Measurements from ENCODE around the gene FHAD1. TPM values are rescaled to one million over a fixed set of nuclear protein-coding genes. Genes with fewer than 3 reads are reported as not detected.

FHAD1 gene
- total and polyA plus RNA-seq, 10 of the 15 experiments (the other 5 are each of a cell fraction or from before 2014, with no cell fraction given), result 0.09 to 1.0 (median 0.32) TPM; not detected in 2

- no peak overlapping the region for H2AFZ ChIP-seq (ENCODE audit: control insufficient read depth, low read depth, low read length)
- no peak overlapping the region for H3K27ac ChIP-seq (ENCODE audit: control insufficient read depth, insufficient read depth)
- no peaks in the 10 kb centered on the region for H3K27me3 ChIP-seq (replicated peaks in 1 of 2; ENCODE audit: control insufficient read depth in 2 of 2, insufficient read depth in 2 of 2, low read length in 1 of 2)
- ChIA-PET POLR2A (interaction anchor here (0.5 to 0.9 kb wide), 2 partner anchors 144 to 146 kb away, joined by 3 to 4 read pairs; no protein-coding TSS in a partner anchor), CTCF (interaction anchor here (0.7 to 9.2 kb wide), 42 partner anchors 8 to 167 kb away, joined by 3 to 219 read pairs (median 4); partner anchors contain the start of genes FHAD1 and TMEM51), RAD21 (ENCODE audit: unreplicated experiment) (interaction anchor here (0.7 to 8.2 kb wide), 20 partner anchors 8 to 158 kb away, joined by 3 to 166 read pairs (median 6); partner anchors contain the start of genes FHAD1 and TMEM51), SMC1A (ENCODE audit: uncharacterized antibody, unreplicated experiment) (interaction anchor here (0.6 to 7.3 kb wide), 33 partner anchors 9 to 161 kb away, joined by 3 to 171 read pairs (median 4); partner anchors contain the start of gene TMEM51)
- no peaks in the 10 kb centered on the region for H3K9me3 ChIP-seq (replicated peaks; ENCODE audit: control insufficient read depth, insufficient read depth, low read length)
- no peak overlapping the region for H3K4me3 ChIP-seq
- H3K4me1 ChIP-seq (ENCODE audit: control insufficient read depth, insufficient read depth, low read length), result no peaks in the 10 kb centered on the region
- in situ Hi-C loops (cut with MboI) (loop anchor here (5.0 kb wide), 1 partner anchor 145 kb away; no protein-coding TSS in a partner anchor), intact Hi-C loops (cut with micrococcal nuclease; ENCODE audit: unreplicated experiment) (loop anchor here (1.0 kb wide), 2 partner anchors 118 to 144 kb away; no protein-coding TSS in a partner anchor)
- H3K4me2 ChIP-seq (ENCODE audit: control insufficient read depth, insufficient read depth), result peak overlapping the region; percentile 44; the same call in 1 of the 2 replicates
- DNase-seq (ENCODE audit: low read depth, low spot score) (no peak), ATAC-seq (peak; percentile 96), FAIRE-seq (peak; percentile 79)
- WGBS (ENCODE audit: insufficient coverage, insufficient replicate concordance, low lambda C conversion rate, missing lambda C conversion rate), result 21% methylated on average over 26 of the region's 26 CpGs
- H3K36me3 ChIP-seq (ENCODE audit: control insufficient read depth in 2 of 2, insufficient read depth in 2 of 2, low read length in 1 of 2), result no peaks in the 10 kb centered on the region
- H3K9ac ChIP-seq (ENCODE audit: control insufficient read depth, insufficient read depth, low read length), result no peak overlapping the region
- H4K20me1 ChIP-seq (ENCODE audit: control insufficient read depth, insufficient read depth), result no peaks in the 10 kb centered on the region
- no peaks in the 10 kb centered on the region for H3K79me2 ChIP-seq (ENCODE audit: control insufficient read depth, insufficient read depth, low read length)
- BruUV-seq (replicated peaks), result no TSS peak
- TF ChIP-seq, protein P1, sequence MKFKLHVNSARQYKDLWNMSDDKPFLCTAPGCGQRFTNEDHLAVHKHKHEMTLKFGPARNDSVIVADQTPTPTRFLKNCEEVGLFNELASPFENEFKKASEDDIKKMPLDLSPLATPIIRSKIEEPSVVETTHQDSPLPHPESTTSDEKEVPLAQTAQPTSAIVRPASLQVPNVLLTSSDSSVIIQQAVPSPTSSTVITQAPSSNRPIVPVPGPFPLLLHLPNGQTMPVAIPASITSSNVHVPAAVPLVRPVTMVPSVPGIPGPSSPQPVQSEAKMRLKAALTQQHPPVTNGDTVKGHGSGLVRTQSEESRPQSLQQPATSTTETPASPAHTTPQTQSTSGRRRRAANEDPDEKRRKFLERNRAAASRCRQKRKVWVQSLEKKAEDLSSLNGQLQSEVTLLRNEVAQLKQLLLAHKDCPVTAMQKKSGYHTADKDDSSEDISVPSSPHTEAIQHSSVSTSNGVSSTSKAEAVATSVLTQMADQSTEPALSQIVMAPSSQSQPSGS (IDR thresholded peaks at IDR 0.05; ENCODE audit: low read length), result no peak
- TF ChIP-seq E2F8 (IDR thresholded peaks at IDR 0.05; ENCODE audit: low read depth, partially characterized antibody) (no peak), ZNF622 (IDR thresholded peaks at IDR 0.05) (no peak), TARDBP (IDR thresholded peaks at IDR 0.05; ENCODE audit: borderline replicate concordance) (peak; percentile 54; the same call in 1 of the 2 replicates), NBN (IDR thresholded peaks at IDR 0.05) (0 out of 2 replicates have a peak, but pooled peaks have one; percentile 31), ELK1 (IDR thresholded peaks at IDR 0.05; ENCODE audit: low read depth, low read length) (no peak), ETV6 (conservative IDR thresholded peaks at IDR 0.05 in 1 of 2, IDR thresholded peaks at IDR 0.05 in 1 of 2; ENCODE audit: borderline replicate concordance in 1 of 2, low read depth in 1 of 2) (0 out of 4 replicates have a peak, but pooled peaks of 1 of the 2 experiments have one; percentile 17), YY1 (IDR thresholded peaks at IDR 0.05; ENCODE audit: low read depth, low read length) (no peak), CTCF (IDR thresholded peaks at IDR 0.05 in 2 of 3, conservative IDR thresholded peaks at IDR 0.05 in 1 of 3; ENCODE audit: control insufficient read depth in 2 of 3, extremely low read depth in 1 of 3, insufficient read depth in 1 of 3, low read depth in 3 of 3, low read length in 3 of 3) (peak; percentile 75 to 89 (median 83)), MTA3 (IDR thresholded peaks at IDR 0.05; ENCODE audit: borderline replicate concordance, low read length) (no peak), ZNF207 (IDR thresholded peaks at IDR 0.05; ENCODE audit: borderline replicate concordance) (no peak), EP300 (IDR thresholded peaks at IDR 0.05; ENCODE audit: borderline replicate concordance in 1 of 2, control insufficient read depth in 1 of 2, low read depth in 2 of 2, low read length in 2 of 2) (no peak), IRF4 (IDR thresholded peaks at IDR 0.05; ENCODE audit: low read depth, low read length) (peak; percentile 64; the same call in 1 of the 2 replicates), JUNB (IDR thresholded peaks at IDR 0.05) (peak; percentile 29; the same call in 1 of the 2 replicates)
These were observed 25.2 kb downstream of the FHAD1 start for GRCh38 chr1:15272009-15272781.
